SU-DHL-6 (cell line): ENCODE results near the gene TFDP2.

ENCODE experiments used
- H2AFZ ChIP-seq: fragments of 200-600 bp; sonication (generic); 2 replicates; pipeline ENCODE4 v1.6.1; 2014; ENCODE audit warnings: low read depth, mild to moderate bottlenecking, moderate library complexity, mixed read lengths, antibody characterized with exemption, low read length; ENCODE audit not compliant: severe bottlenecking
- H3F3A ChIP-seq: fragments of 200-600 bp; shearing (Covaris generic); 2 replicates; pipeline ENCODE4 v1.6.0; 2016; ENCODE audit warnings: antibody characterized with exemption, mild to moderate bottlenecking; ENCODE audit not compliant: insufficient read depth
- H3K27ac ChIP-seq: fragments of 200-600 bp; sonication (generic); 2 replicates; pipeline ENCODE4 v1.5.1; 2016; ENCODE audit warnings: low read depth, mild to moderate bottlenecking, low read length, moderate library complexity, mixed read lengths
- H3K27me3 ChIP-seq: fragments of 200-600 bp; sonication (generic), shearing (Covaris generic); 2 replicates; pipeline ENCODE4 v1.6.0; 2014; ENCODE audit warnings: mild to moderate bottlenecking, low read length
- H3K36me3 ChIP-seq: fragments of 200-600 bp; sonication (generic); 2 replicates; pipeline ENCODE4 v1.6.1; 2014; ENCODE audit warnings: mild to moderate bottlenecking, low read length, mixed read lengths
- H3K4me2 ChIP-seq: fragments of 300-600, 200-600 bp; shearing (Covaris generic), sonication (generic); 2 replicates; pipeline ENCODE4 v1.6.0; 2014; ENCODE audit warnings: low read length, low read depth, mild to moderate bottlenecking; ENCODE audit not compliant: poor library complexity, severe bottlenecking
- H3K4me3 ChIP-seq: fragments of 200-600 bp; sonication (generic); 2 replicates; pipeline ENCODE4 v1.5.1; 2014; ENCODE audit warnings: antibody characterized with exemption, low read length, mild to moderate bottlenecking, mixed read lengths; ENCODE audit not compliant: insufficient read depth, poor library complexity, severe bottlenecking
- H3K79me2 ChIP-seq: fragments of 200-600 bp; sonication (generic); 2 replicates; pipeline ENCODE4 v1.6.1; 2014; ENCODE audit warnings: mild to moderate bottlenecking, low read length, moderate library complexity; ENCODE audit not compliant: insufficient read depth
- H3K9ac ChIP-seq: fragments of 200-600 bp; sonication (generic); 2 replicates; pipeline ENCODE4 v1.7.0; 2014; ENCODE audit warnings: mild to moderate bottlenecking, low read length
- H3K9me2 ChIP-seq: fragments of 200-600 bp; sonication (generic); replicated peaks from 2 replicates; pipeline ENCODE4 v1.6.1; 2014; ENCODE audit warnings: low read length; ENCODE audit not compliant: insufficient read depth
- H3K9me3 ChIP-seq: fragments of 200-600 bp; sonication (generic); 2 replicates; pipeline ENCODE4 v1.6.1; 2014; ENCODE audit warnings: low read length, mixed read lengths; ENCODE audit not compliant: insufficient read depth
- H4K20me1 ChIP-seq: fragments of 200-600 bp; sonication (generic); 2 replicates; pipeline ENCODE4 v1.6.1; 2014; ENCODE audit warnings: low read depth, mild to moderate bottlenecking, antibody characterized with exemption, low read length, moderate library complexity, mixed read lengths
- EZH2phosphoT487 ChIP-seq: fragments of 200-600 bp; sonication (generic), shearing (Covaris generic); conservative IDR thresholded peaks from 2 replicates; pipeline ENCODE4 v1.6.1; 2018; ENCODE audit warnings: mild to moderate bottlenecking, antibody characterized with exemption, low read length, moderate library complexity, mixed read lengths
- TF ChIP-seq, protein P1 (sequence below): fragments of 200-600 bp; sonication (generic); IDR thresholded peaks from one replicate; pipeline ENCODE4 v1.5.1; 2017; ENCODE audit warnings: antibody characterized with exemption, mild to moderate bottlenecking, low read length, moderate library complexity; ENCODE audit not compliant: insufficient read depth, poor library complexity, severe bottlenecking

Gene TFDP2

DNA sequence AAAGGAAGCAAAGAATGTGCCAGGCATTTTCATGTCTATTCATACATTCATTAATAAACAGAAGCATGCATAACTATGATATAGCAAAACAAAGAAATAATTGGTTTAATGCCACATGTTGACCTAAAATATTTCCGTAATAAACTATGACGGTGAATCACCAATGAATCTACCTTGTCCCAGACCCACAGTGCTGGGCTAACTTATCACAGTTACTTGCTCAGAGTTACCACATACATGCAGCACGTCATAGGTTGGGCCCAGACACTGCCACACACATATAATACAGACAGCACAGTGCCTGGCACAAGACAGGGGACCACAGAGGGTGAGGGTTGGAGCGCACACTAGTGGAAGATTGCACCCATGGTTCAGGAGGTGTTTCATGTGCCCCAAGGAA lies 186.0 kb downstream of the TFDP2 start:
- H3K36me3 ChIP-seq: no peaks in the 10 kb centered on the region
- H3K27me3 ChIP-seq: no peaks in the 10 kb centered on the region
- no peaks in the 10 kb centered on the region for H3K9me3 ChIP-seq
- TF ChIP-seq EZH2phosphoT487: no peak
- TF ChIP-seq, protein P1, sequence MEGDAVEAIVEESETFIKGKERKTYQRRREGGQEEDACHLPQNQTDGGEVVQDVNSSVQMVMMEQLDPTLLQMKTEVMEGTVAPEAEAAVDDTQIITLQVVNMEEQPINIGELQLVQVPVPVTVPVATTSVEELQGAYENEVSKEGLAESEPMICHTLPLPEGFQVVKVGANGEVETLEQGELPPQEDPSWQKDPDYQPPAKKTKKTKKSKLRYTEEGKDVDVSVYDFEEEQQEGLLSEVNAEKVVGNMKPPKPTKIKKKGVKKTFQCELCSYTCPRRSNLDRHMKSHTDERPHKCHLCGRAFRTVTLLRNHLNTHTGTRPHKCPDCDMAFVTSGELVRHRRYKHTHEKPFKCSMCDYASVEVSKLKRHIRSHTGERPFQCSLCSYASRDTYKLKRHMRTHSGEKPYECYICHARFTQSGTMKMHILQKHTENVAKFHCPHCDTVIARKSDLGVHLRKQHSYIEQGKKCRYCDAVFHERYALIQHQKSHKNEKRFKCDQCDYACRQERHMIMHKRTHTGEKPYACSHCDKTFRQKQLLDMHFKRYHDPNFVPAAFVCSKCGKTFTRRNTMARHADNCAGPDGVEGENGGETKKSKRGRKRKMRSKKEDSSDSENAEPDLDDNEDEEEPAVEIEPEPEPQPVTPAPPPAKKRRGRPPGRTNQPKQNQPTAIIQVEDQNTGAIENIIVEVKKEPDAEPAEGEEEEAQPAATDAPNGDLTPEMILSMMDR: no peak
- no peaks in the 10 kb centered on the region for H3F3A ChIP-seq
- H3K79me2 ChIP-seq: no peaks in the 10 kb centered on the region
- no peak overlapping the region for H3K9ac ChIP-seq
- no peak overlapping the region for H3K4me3 ChIP-seq
- H3K27ac ChIP-seq: no peak overlapping the region
- no peak overlapping the region for H3K4me2 ChIP-seq
- H2AFZ ChIP-seq: no peak overlapping the region
- H3K9me2 ChIP-seq: no peaks in the 10 kb centered on the region
- no peaks in the 10 kb centered on the region for H4K20me1 ChIP-seq

GRCh38 chr3:141960731-141961130 lies 188.6 kb downstream of the TFDP2 start:
- H2AFZ ChIP-seq: no peak overlapping the region
- no peaks in the 10 kb centered on the region for H4K20me1 ChIP-seq
- no peaks in the 10 kb centered on the region for H3K36me3 ChIP-seq
- no peaks in the 10 kb centered on the region for H3K79me2 ChIP-seq
- no peak overlapping the region for H3K9ac ChIP-seq
- H3F3A ChIP-seq: no peaks in the 10 kb centered on the region
- no peak overlapping the region for H3K4me2 ChIP-seq
- TF ChIP-seq, protein P1: no peak
- TF ChIP-seq EZH2phosphoT487: no peak
- no peaks in the 10 kb centered on the region for H3K9me3 ChIP-seq
- H3K27ac ChIP-seq: no peak overlapping the region
- H3K9me2 ChIP-seq: no peaks in the 10 kb centered on the region
- H3K27me3 ChIP-seq: no peaks in the 10 kb centered on the region
- no peak overlapping the region for H3K4me3 ChIP-seq

DNA sequence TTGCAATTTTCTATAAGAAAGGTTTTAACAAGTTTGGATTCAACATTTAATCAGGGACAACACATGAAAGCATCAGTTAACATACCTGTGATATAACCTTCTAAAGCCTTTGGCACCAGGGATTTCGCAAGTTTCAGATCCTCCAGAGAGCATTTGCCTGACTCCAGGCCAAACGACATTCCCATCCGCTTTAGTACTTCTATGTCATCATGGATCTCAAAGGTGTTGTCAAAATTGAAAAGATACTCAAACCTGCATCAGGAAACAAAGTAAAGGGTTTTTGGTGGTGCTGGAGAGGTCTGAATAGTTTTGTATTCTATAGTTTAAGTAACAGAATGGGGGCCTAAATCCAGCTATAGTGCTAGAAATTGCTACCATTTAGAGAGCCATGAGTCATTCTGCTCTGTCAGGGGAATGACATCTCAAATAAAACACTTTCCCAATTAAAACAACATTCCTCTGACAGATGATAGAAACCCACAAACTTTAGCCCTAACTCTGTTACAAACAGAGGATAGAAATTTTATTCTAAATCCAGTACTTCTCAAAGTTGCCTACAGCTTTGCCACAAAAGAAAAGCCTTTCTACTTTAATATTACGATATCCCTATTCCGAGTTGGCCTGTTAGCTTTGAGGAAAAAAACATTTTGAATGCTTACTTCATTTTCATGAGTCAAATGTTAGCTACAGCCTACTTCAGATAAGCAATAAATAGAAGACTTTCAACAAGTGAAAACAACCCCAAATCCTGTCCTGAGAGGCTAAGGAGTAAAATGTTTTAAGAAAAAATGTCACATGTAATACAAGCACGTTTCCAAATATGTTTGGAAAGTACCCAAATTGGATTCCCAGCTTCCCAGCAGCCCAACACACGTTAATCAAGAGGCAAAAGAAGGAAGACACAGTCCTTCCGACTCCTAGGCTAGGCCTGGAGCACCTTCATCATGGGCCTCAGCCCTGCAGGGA lies 189.5 kb downstream of the TFDP2 start:
- Histone ChIP-seq H3K27me3 (no peaks in the 10 kb centered on the region), H3K9me2 (no peaks in the 10 kb centered on the region), H3K9me3 (no peaks in the 10 kb centered on the region), H3K9ac (no peak overlapping the region), H3K27ac (no peak overlapping the region), H3F3A (no peaks in the 10 kb centered on the region), H3K4me2 (no peak overlapping the region), H3K4me3 (no peak overlapping the region), H2AFZ (no peak overlapping the region), H4K20me1 (no peaks in the 10 kb centered on the region), H3K79me2 (no peaks in the 10 kb centered on the region), H3K36me3 (no peaks in the 10 kb centered on the region)
- TF ChIP-seq, protein P1: no peak
- TF ChIP-seq EZH2phosphoT487: no peak
